Measurements from ENCODE around the gene GTF2A1. TPM values are rescaled to one million over a fixed set of nuclear protein-coding genes. Genes with fewer than 3 reads are reported as not detected.

Gene GTF2A1
- total RNA-seq, 1 experiment from 2014 or later: 49.0 TPM

- H3K9me3 Mint-ChIP-seq: no peaks in the 10 kb centered on the region
- TF ChIP-seq TEAD4 (CRISPR knock-in tag; IDR thresholded peaks at IDR 0.05): no peak
- no peak for TF ChIP-seq GABPB1 (CRISPR knock-in tag; IDR thresholded peaks at IDR 0.05)
- no peak for TF ChIP-seq MAX (CRISPR knock-in tag; IDR thresholded peaks at IDR 0.05)
- TF ChIP-seq TEAD1 (CRISPR knock-in tag; IDR thresholded peaks at IDR 0.05): no peak
- no peak for TF ChIP-seq USF1 (CRISPR knock-in tag; IDR thresholded peaks at IDR 0.05)
- TF ChIP-seq NFATC4 (CRISPR knock-in tag; IDR thresholded peaks at IDR 0.05): no peak
- no peak for TF ChIP-seq CREB1 (CRISPR knock-in tag; IDR thresholded peaks at IDR 0.05)
- TF ChIP-seq NFE2L1 (CRISPR knock-in tag; IDR thresholded peaks at IDR 0.05): no peak
- CTCF ChIA-PET: interaction anchor here (1.4 to 2.2 kb wide), 2 partner anchors 13 to 189 kb away, joined by 3 to 9 read pairs; no protein-coding TSS in a partner anchor
Measured at GRCh38 chr14:81264671-81265070, 43.9 kb upstream of the GTF2A1 start.

GRCh38 chr14:81263777-81264410 lies 43.1 kb upstream of the GTF2A1 start:
- DNase-seq (ENCODE audit: low spot score) (no peak), ATAC-seq (0 out of 2 replicates have a peak, but pooled peaks have one; percentile 32)
- POLR2A ChIA-PET: no interaction called here
- H3K27me3 Mint-ChIP-seq (ENCODE audit: low read depth): no peaks in the 10 kb centered on the region
- no peak for TF ChIP-seq NFYB (CRISPR knock-in tag; conservative IDR thresholded peaks at IDR 0.05; ENCODE audit: low read depth)
- TF ChIP-seq JAZF1 (CRISPR knock-in tag; IDR thresholded peaks at IDR 0.05): no peak
- TF ChIP-seq PREB (CRISPR knock-in tag; IDR thresholded peaks at IDR 0.05; ENCODE audit: borderline replicate concordance): no peak
- TF ChIP-seq ZNF281 (CRISPR knock-in tag; IDR thresholded peaks at IDR 0.05): no peak
- no peak for TF ChIP-seq SMAD3 (CRISPR knock-in tag; IDR thresholded peaks at IDR 0.05; ENCODE audit: borderline replicate concordance)
- H3K27ac Mint-ChIP-seq: peak overlapping the region; percentile 48
- H3K36me3 Mint-ChIP-seq: peaks cover 22% of the 10 kb centered on the region
- CTCF ChIA-PET: interaction anchor here (0.6 to 0.7 kb wide), 3 partner anchors 12 to 303 kb away, joined by 3 to 6 read pairs (median 3); no protein-coding TSS in a partner anchor
- peaks cover 29% of the 10 kb centered on the region for H3K4me1 Mint-ChIP-seq
- H3K9me3 Mint-ChIP-seq: no peaks in the 10 kb centered on the region
- no peak overlapping the region for H3K4me3 Mint-ChIP-seq

More at GRCh38 chr14:81264671-81265070, 43.9 kb upstream of the GTF2A1 start:
- peaks cover 34% of the 10 kb centered on the region for H3K4me1 Mint-ChIP-seq
- POLR2A ChIA-PET: no interaction called here
- DNase-seq (ENCODE audit: low spot score) (no peak), ATAC-seq (no peak)
- no peaks in the 10 kb centered on the region for H3K27me3 Mint-ChIP-seq (ENCODE audit: low read depth)
- H3K36me3 Mint-ChIP-seq: peaks cover 17% of the 10 kb centered on the region
- H3K27ac Mint-ChIP-seq: no peak overlapping the region
- no peak overlapping the region for H3K4me3 Mint-ChIP-seq

GRCh38 chr14:81261176-81261575 lies 40.4 kb upstream of the GTF2A1 start:
- DNase-seq (ENCODE audit: low spot score) (no peak), ATAC-seq (no peak)
- CTCF ChIA-PET: no interaction called here
- no peaks in the 10 kb centered on the region; the same call in 1 of the 2 replicates for H3K9me3 Mint-ChIP-seq
- no peak overlapping the region for H3K27ac Mint-ChIP-seq
- no peak overlapping the region for H3K4me3 Mint-ChIP-seq
- peaks cover 12% of the 10 kb centered on the region for H3K36me3 Mint-ChIP-seq
- no peaks in the 10 kb centered on the region for H3K27me3 Mint-ChIP-seq (ENCODE audit: low read depth)
- POLR2A ChIA-PET: no interaction called here
- peaks cover 40% of the 10 kb centered on the region for H3K4me1 Mint-ChIP-seq
- TF ChIP-seq AFF4 (CRISPR knock-in tag; IDR thresholded peaks at IDR 0.05; ENCODE audit: borderline replicate concordance) (no peak), ATF2 (CRISPR knock-in tag; IDR thresholded peaks at IDR 0.05; ENCODE audit: borderline replicate concordance, low read depth) (no peak), OVOL2 (CRISPR knock-in tag; IDR thresholded peaks at IDR 0.05; ENCODE audit: borderline replicate concordance) (no peak), ELF4 (CRISPR knock-in tag; IDR thresholded peaks at IDR 0.05; ENCODE audit: low read depth) (no peak), TCF7 (CRISPR knock-in tag; IDR thresholded peaks at IDR 0.05; ENCODE audit: low read depth) (no peak), NR1H2 (CRISPR knock-in tag; IDR thresholded peaks at IDR 0.05) (no peak), SOX15 (CRISPR knock-in tag; IDR thresholded peaks at IDR 0.05) (no peak), E2F1 (CRISPR knock-in tag; IDR thresholded peaks at IDR 0.05) (no peak)
